DMS79 (cell line): ENCODE measurements around the gene MOSMO.

Experiments
- DNase-seq: peaks from one replicate; lab custom pipeline; 2025; lab: John Stamatoyannopoulos, UW

MOSMO gene

GRCh38 chr16:22050963-22051362, 43.1 kb downstream of the MOSMO start:
- DNase-seq: no peak

GRCh38 chr16:22052980-22053379, 45.1 kb downstream of the MOSMO start:
- no peak for DNase-seq

- no peak for DNase-seq
Observed at GRCh38 chr16:22053921-22054341, 46.0 kb downstream of the MOSMO start.

DNA sequence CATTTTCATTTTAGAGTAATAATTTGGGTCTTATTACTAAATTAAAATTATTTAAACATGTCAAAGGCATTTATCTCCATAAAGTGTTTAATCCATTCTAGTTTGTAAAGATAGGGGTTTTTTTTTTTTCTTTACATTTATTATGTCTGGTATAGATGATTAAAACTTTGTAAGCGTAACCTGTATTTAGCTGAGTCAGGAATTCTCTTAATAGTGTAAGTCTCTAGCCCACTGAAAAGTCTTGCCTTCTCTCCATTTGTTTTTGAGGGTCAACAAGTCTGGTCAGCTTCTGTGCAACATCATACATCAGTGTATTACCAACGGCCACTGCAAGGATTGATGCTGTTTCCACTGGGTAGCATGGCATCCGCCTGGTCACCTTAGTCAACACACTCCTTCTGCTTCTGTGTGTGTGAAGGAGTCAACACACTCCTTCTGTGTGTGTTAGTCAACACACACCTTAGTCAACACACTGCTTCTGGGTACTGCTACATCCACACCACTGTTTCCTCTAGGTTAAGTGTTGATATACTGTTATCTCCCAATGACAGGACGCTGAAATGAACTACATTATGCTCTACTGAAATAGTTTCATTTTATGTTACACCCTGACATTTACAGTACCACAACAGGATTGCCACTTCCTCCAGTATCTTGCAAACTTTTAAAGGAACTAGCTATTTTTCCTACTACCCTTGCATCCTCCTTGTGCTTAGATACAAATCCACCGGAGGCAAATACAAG, 47.1 kb downstream of the MOSMO start:
- DNase-seq: no peak

GRCh38 chr16:22055881-22056280, 48.0 kb downstream of the MOSMO start:
- DNase-seq: no peak

- DNase-seq: no peak
Observed at GRCh38 chr16:22063888-22064467, 56.1 kb downstream of the MOSMO start.

DNA sequence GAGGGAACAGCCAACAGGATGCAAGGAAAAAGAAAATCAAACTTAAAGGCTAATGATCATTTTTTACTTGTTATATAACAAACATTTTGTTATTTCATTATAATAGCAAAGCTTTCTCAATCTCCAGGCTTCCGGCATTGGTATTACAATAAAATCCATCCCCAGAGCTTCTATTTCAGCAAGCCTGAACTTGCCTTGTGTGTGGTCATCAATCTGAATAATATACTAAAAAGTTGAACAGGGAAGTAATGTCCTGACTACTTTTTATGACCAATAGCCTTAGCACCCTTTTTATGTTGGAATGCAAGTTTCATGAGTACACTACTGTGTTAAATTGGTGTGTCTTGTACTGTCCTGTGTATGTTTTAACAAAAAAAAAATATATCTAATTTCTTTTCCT, 57.3 kb downstream of the MOSMO start:
- no peak for DNase-seq

GRCh38 chr16:22070361-22071330, 62.7 kb downstream of the MOSMO start:
- no peak for DNase-seq

DNA sequence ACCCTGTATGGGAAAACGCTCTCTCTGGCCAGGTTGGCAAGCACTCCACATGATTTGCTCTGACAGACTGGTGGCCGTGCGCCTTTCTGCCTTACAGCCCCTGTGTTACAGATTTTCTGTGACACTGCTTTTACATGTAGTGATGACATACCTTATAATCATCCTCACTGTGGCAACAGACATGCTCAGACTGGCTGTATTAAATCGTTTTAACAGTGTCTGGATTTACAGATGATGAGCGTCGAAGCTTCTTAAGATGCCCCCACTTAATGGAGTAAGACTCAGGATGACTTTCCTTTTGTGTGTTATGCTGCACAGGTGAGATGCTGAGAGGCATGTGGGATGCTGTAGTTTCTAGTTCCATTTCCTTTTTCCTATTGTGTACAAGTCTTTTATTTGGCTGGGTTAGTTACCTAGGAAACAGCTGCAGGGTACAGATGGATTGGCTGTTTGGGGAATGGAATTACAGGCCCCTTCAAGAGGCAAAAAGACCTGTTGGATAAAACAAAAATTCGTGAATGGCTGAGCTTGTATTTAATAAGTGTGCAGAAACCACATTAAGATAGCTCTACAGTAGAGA, 63.5 kb downstream of the MOSMO start:
- no peak for DNase-seq

- no peak for DNase-seq
Observed at GRCh38 chr16:22073350-22073749, 65.4 kb downstream of the MOSMO start.

- no peak for DNase-seq
Observed at GRCh38 chr16:22075043-22075757, 67.3 kb downstream of the MOSMO start.

- no peak for DNase-seq
Observed at GRCh38 chr16:22075776-22076175, 67.9 kb downstream of the MOSMO start.

- no peak for DNase-seq
Observed at GRCh38 chr16:22077700-22078313, 69.9 kb downstream of the MOSMO start.

DNA sequence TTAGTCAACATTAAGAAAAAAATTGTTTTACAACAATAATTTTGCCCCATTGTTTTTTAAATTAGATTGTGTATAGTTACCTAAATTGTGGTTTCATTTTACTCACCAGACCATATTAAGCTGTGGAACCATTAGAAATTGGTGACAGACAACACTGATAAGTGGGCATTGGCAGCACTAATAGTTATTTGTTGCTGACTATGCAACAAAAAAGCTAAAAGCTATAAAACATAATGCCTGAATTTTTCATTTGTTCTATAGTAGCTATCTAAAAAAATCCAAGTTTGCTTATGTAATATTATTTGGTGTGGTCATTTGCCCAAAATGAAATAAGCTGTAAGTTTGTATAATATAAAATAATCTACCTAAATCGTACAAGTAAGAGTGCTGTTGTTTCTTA, 70.7 kb downstream of the MOSMO start:
- DNase-seq: no peak

- DNase-seq: no peak
Observed at GRCh38 chr16:22081050-22081449, 73.1 kb downstream of the MOSMO start.

- DNase-seq: no peak
Observed at GRCh38 chr16:22086440-22086839, 78.5 kb downstream of the MOSMO start.

DNA sequence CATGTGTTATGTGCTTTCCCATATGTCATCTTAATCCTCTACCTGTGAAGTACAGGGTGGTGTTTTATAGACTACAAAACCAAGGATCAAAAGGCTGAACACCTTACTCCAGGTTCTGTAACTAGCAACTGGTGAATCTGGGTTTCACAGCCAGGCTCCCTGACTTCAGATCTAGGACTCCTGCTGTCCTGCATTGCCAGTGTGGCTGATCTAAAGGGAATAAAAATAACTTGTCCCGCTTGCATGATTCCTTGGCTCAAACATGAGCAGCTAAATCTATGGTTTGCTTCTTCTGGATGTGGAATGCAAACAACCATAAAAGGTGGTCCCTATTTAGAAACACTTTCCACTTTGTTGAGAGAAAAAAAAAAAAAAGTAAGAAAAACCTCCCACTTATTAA, 80.7 kb downstream of the MOSMO start:
- no peak for DNase-seq

- no peak for DNase-seq
Observed at GRCh38 chr16:22089910-22090309, 82.0 kb downstream of the MOSMO start.

- no peak for DNase-seq
Observed at GRCh38 chr16:22091721-22092120, 83.8 kb downstream of the MOSMO start.

- no peak for DNase-seq
Observed at GRCh38 chr16:22092143-22092933, 84.4 kb downstream of the MOSMO start, which contains the start of gene VWA3A. Gene VWA3A, plus strand, starts transcription at chr16:22092541. Its CDS starts 97 bp downstream, at chr16:22092638.
